Transverse colon (tissue), 4 donors: ENCODE measurements around the gene RP9. TPM values are rescaled to one million over a fixed set of nuclear protein-coding genes. Genes with fewer than 3 reads are reported as not detected.

Source experiments
- DNase-seq: peaks from one replicate; pipeline ENCODE4 v3.0.0-alpha.2; 2019
- H3K27ac ChIP-seq, 4 donors: fragments of 200-600 bp; sonication (generic); 2 replicates each; pipeline ENCODE4 v1.5.1; 2016 to 2018; ENCODE audit warnings: inconsistent platforms in 4 of 4
- H3K27me3 ChIP-seq: fragments of 200-600 bp; sonication (generic); 2 replicates; pipeline ENCODE4 v1.5.1; 2017; ENCODE audit warnings: inconsistent platforms
- H3K36me3 ChIP-seq, 4 donors: fragments of 200-600 bp; sonication (generic); 2 replicates each; pipeline ENCODE4 v1.5.1; 2017 to 2019; ENCODE audit warnings: inconsistent platforms in 4 of 4
- H3K4me1 ChIP-seq, 4 donors: fragments of 200-600 bp; sonication (generic); 2 replicates each; pipeline ENCODE4 v1.5.1; 2017 to 2020; ENCODE audit warnings: inconsistent platforms in 4 of 4
- H3K4me3 ChIP-seq, 4 donors: fragments of 200-600 bp; sonication (generic); 1 replicate in 1 of 4; 2 replicates in 3 of 4; pipeline versions ENCODE4 v1.5.1 to v1.6.1; 2017 to 2019; ENCODE audit warnings: inconsistent platforms in 4 of 4
- H3K9me3 ChIP-seq, 2 donors: fragments of 200-600 bp; sonication (generic); 2 replicates each; pipeline ENCODE4 v1.5.1; 2017 to 2019; ENCODE audit warnings: inconsistent platforms in 2 of 2
- CTCF ChIP-seq, 5 experiments: fragments of 200-600 bp in 3 of 5; fragments of 450-650 bp in 2 of 5; sonication (generic) in 3 of 5; IDR thresholded peaks; 1 replicate in 2 of 5; 2 replicates in 3 of 5; pipeline ENCODE4 v1.5.1; 2016 to 2017; ENCODE audit warnings: antibody characterized with exemption in 5 of 5, inconsistent platforms in 3 of 5, mild to moderate bottlenecking in 2 of 5, moderate library complexity in 1 of 5
- EP300 ChIP-seq: sonication (generic); formaldehyde crosslinking; IDR thresholded peaks from one replicate; pipeline ENCODE4 v1.6.1; 2017; ENCODE audit warnings: antibody characterized with exemption, low read depth
- POLR2A ChIP-seq: fragments of 450-650 bp; IDR thresholded peaks from one replicate; pipeline ENCODE4 v1.6.1; 2016; ENCODE audit warnings: antibody characterized with exemption, mild to moderate bottlenecking, moderate library complexity
- POLR2AphosphoS5 ChIP-seq, 3 donors: sonication (generic); formaldehyde crosslinking; IDR thresholded peaks; one replicate each; pipeline ENCODE4 v1.6.1; 2016; ENCODE audit warnings: antibody characterized with exemption in 3 of 3
- WGBS, 2 donors: methylation state at CpG; one replicate each; pipeline ENCODE4 v1.1.5; 2018; ENCODE audit warnings: low coverage in 1 of 2; 5-methylcytosine and 5-hydroxymethylcytosine counted together
- in situ Hi-C, 4 donors: fragments of 200-750 bp; cut with MboI; loops; one replicate each; pipeline versions ENCODE4 v1.15.0 to v1.15.1; 2017; ENCODE audit warnings: low sequenced_read_pairs in 3 of 4, low pct_ligation_motif_present in 1 of 4, low pct_unique_long_range_greater_than_20kb in 1 of 4
- intact Hi-C: fragments of 100-400 bp; cut with DNase I; formaldehyde crosslinking; loops from one replicate; pipeline ENCODE4 v1.15.1; 2023; ENCODE audit warnings: low total_unique reads
- total RNA-seq, 4 donors: library from RNA; depleted of rRNA; stranded (reverse); fragments of >200 nt; gene quantifications; one replicate each; pipeline ENCODE4 v1.1.0, GENCODE V29; 2016

The RP9 gene
- total RNA-seq, 4 donors from 2014 or later = 2.0 to 55.7 (median 14.6) TPM

- Histone ChIP-seq H3K4me3 (peak overlapping the region in 1 of 4 donors; percentile 100), H3K9me3 (no peaks in the 10 kb centered on the region), H3K4me1 (peaks cover 17 to 47% (median 23%) of the 10 kb centered on the region in 4 donors), H3K36me3 (peaks cover 0 to 11% (median 5%) of the 10 kb centered on the region in 4 donors), H3K27me3 (no peaks in the 10 kb centered on the region), H3K27ac (peak overlapping the region in 1 of 4 donors; percentile 92)
- in situ Hi-C loops (loop anchor here in 1 of 4 donors (25.0 kb wide), 1 partner anchor 620 kb away; the partner anchor contains the start of genes AVL9 and LSM5), intact Hi-C loops (no loop called here)
- peak; percentile 32 for DNase-seq
- TF ChIP-seq POLR2AphosphoS5 (IDR thresholded peaks at IDR 0.05) = no peak
- TF ChIP-seq CTCF (IDR thresholded peaks at IDR 0.05) = peak in 4 of 5 experiments; percentile 12 to 36 (median 13)
- TF ChIP-seq POLR2A = no peak
- no peak for TF ChIP-seq EP300
- 12 to 50% methylated on average over 3 to 7 of the region's 7 CpGs for WGBS, 2 donors
Measured at GRCh38 chr7:33107136-33108066, 1.8 kb downstream of the RP9 start.

GRCh38 chr7:33101906-33102305 is 7.3 kb downstream of the RP9 start:
- H3K27ac ChIP-seq = no peak overlapping the region
- in situ Hi-C loops = loop anchor here in 1 of 4 donors (25.0 kb wide), 1 partner anchor 615 kb away; the partner anchor contains the start of genes AVL9 and LSM5
- peaks cover 1 to 20% (median 6%) of the 10 kb centered on the region in 4 donors for H3K4me1 ChIP-seq
- no peaks in the 10 kb centered on the region for H3K9me3 ChIP-seq
- no peak overlapping the region for H3K4me3 ChIP-seq
- DNase-seq = no peak
- no peaks in the 10 kb centered on the region for H3K27me3 ChIP-seq
- TF ChIP-seq POLR2AphosphoS5 (IDR thresholded peaks at IDR 0.05) (no peak), POLR2A (no peak), EP300 (no peak), CTCF (IDR thresholded peaks at IDR 0.05) (no peak)
- intact Hi-C loops = no loop called here
- WGBS, 2 donors = 82 to 88% methylated on average over 3 of the region's 3 CpGs
- peaks cover 0 to 47% (median 18%) of the 10 kb centered on the region in 4 donors for H3K36me3 ChIP-seq

GRCh38 chr7:33100770-33101169 is 8.4 kb downstream of the RP9 start:
- Histone ChIP-seq H3K27me3 (no peaks in the 10 kb centered on the region), H3K27ac (no peak overlapping the region), H3K4me3 (no peak overlapping the region), H3K9me3 (no peaks in the 10 kb centered on the region), H3K36me3 (peaks cover 0 to 58% (median 24%) of the 10 kb centered on the region in 4 donors), H3K4me1 (peaks cover 0 to 9% (median under 1%) of the 10 kb centered on the region in 4 donors)
- in situ Hi-C loops = loop anchor here in 1 of 4 donors (25.0 kb wide), 1 partner anchor 613 kb away; the partner anchor contains the start of genes AVL9 and LSM5
- no peak for DNase-seq
- WGBS, 2 donors = 85% methylated on average over 3 of the region's 3 CpGs
- intact Hi-C loops = no loop called here
- TF ChIP-seq POLR2AphosphoS5 (IDR thresholded peaks at IDR 0.05) (no peak), EP300 (no peak), POLR2A (no peak), CTCF (IDR thresholded peaks at IDR 0.05) (no peak)
